GM12873 (cell line): ENCODE results near the gene IDH2.
A peak's percentile ranks its signal among the peaks of the same experiment; 100 is the strongest.

Source experiments
- CTCF ChIP-seq: IDR thresholded peaks from 2 replicates; pipeline ENCODE4 v1.5.1; 2012; ENCODE audit warnings: low read depth, mild to moderate bottlenecking, moderate library complexity, low read length, control low read depth; ENCODE audit not compliant: insufficient read depth; ENCODE audit errors: missing control alignments

Gene IDH2

DNA sequence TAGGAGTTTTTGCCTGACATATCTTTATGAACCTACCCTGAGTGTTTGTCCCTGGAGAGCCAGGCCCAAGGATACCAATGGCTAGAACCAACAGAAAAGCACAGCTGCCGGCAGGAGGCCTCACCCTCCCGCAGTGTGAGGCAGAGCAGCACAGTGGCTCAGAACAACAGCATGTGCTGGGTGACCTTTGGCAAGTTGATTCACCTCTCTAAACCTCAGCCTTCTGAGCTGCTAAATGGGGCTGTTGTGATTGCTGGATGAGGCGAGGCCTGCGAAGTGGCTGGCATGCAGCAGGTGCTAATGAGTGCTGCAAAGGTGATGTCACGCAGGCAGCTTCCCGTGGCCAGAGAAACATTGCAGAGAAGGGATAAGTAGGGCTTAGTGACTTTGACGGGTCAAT lies 23.3 kb downstream of the IDH2 start:
- TF ChIP-seq CTCF, result no peak

DNA sequence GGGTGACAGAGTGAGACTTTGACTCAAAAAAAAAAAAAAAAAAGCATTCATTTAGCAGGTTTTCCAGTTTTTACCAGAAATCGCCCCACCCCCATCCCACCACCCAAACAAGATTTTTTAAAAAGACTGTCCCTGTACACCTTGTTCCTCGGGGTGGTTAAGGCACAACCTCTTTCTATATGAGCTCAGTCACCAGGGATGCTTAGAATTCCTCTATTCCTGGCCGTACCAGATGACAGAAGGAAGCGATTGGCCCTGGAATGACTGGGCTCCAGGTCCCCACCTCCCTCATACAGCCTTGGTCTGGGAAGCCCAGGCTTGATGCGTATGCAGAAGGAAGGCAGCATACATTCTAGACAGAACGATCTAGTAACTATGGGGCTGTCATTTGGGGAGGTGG lies 25.6 kb downstream of the IDH2 start:
- TF ChIP-seq CTCF, result no peak

DNA sequence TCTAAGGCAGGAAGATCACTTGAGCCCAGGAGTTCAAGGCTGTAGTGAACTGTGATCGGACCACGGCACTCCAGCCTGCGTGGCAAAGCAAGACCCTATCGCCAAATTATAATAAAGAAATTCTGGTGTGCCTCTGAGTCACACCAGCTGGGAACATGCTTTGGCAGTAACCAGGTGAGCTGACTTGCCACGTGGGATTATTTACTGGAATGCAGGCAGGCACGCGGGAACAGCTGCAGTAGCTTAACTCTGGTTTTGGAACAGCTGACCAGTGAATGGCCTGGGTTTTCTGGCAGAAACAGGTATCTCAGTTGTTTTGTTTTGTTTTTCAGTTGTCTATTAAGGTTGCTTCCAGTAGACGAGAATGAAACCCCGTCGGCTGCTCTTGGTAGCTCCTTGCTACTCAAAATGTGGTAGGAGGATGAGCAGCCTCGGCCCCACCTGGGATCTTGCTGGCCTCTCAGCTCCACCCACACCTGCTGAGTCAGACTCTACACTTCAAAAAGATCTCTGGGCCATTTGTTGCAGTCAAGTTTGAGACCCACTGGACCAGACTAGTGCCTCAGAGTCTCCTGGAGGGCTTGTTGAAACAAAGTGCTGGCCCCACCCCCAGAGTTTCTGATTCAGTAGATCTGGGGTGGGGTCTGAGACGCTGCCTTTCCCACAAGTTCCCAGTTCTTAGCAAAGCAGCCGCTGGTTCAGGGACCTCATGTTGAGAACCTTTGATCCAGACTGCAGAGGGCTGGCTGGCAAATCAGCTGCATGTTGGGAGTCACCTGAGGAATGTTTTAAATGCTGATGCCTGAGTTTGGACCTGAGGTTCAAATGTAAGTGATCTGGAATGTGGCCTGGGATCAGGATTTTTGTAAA lies 26.6 kb downstream of the IDH2 start:
- TF ChIP-seq CTCF, result no peak

DNA sequence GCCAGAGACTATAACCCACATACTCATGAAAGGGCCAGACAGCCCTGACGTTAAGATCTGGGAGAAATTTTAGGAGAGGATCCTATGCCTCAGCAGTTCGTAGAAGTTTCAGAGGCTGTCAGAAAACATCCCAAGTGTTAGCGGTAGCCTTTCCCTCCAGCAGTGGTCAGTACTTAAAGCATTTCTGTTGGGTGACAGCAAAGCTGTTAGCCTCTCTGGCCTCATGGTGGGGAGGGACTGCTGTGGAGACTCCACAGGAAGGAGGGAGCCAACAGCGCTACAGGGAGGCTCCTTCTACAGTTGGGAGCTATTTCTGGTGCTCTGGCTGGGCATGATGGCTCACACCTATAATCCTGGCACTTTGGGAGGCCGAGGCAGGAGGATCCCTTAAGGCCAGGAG lies 27.4 kb downstream of the IDH2 start:
- no peak for TF ChIP-seq CTCF

- TF ChIP-seq CTCF, result no peak
These were observed 28.2 kb downstream of the IDH2 start for GRCh38 chr15:90074023-90074422.

- no peak for TF ChIP-seq CTCF
These were observed 29.2 kb downstream of the IDH2 start for GRCh38 chr15:90072978-90073640.

- peak; percentile 83 for TF ChIP-seq CTCF
These were observed 31.0 kb downstream of the IDH2 start for GRCh38 chr15:90071220-90071807.
